ENCODE measurements around the gene SPOP. TPM values are rescaled to one million over a fixed set of nuclear protein-coding genes. Genes with fewer than 3 reads are reported as not detected.

SPOP gene
- total RNA-seq, 4 donors from 2014 or later = 58.1 to 72.6 (median 66.6) TPM

DNA sequence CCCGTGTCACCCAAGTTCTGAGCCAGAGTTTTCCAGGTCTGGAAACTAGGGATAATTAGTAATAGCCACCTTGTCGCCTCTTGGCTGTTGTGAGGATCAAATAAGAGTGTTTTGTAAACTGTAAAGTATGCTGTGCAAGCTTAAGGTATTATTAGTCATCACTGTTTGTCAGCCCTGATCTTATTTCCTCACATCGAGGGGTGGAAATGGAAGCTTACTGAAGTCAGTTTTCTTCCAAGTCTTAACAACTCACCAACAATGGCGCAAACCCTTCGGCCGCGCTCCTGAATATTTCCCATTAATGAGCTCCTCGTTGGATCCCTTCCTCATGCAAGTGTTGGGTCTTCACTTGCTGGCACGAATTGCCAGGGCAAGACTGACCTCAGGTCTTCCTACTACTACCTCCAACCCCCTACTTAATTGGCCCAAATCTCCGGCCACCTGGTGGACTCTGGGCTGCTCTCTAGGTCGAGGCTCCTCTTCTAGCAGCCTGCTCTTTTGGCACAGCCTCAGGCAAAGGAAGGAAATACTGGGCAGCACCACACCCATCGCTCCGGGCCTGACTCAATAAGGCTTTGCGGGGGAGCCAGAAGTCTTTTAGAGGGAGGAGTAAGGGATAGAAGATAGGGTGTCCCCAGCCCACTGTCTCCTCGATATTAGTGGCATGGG lies 30.8 kb upstream of the SPOP start:
- Histone ChIP-seq H3K36me3 (peaks cover 2 to 50% (median 13%) of the 10 kb centered on the region in 3 donors), H3K27ac (peak overlapping the region; percentile 45 to 98 (median 79)), H3K27me3 (no peaks in the 10 kb centered on the region), H3K4me1 (peaks cover 0 to 44% (median 19%) of the 10 kb centered on the region in 4 donors), H3K4me3 (peak overlapping the region; percentile 27 to 98 (median 88)), H3K9me3 (no peaks in the 10 kb centered on the region)
- DNase-seq (ENCODE audit: low spot score in 2 of 2) = no peak
- WGBS, 2 donors = 54 to 56% methylated on average over 15 of the region's 15 CpGs
- TF ChIP-seq POLR2A (IDR thresholded peaks at IDR 0.05) = no peak
- TF ChIP-seq, protein P1, sequence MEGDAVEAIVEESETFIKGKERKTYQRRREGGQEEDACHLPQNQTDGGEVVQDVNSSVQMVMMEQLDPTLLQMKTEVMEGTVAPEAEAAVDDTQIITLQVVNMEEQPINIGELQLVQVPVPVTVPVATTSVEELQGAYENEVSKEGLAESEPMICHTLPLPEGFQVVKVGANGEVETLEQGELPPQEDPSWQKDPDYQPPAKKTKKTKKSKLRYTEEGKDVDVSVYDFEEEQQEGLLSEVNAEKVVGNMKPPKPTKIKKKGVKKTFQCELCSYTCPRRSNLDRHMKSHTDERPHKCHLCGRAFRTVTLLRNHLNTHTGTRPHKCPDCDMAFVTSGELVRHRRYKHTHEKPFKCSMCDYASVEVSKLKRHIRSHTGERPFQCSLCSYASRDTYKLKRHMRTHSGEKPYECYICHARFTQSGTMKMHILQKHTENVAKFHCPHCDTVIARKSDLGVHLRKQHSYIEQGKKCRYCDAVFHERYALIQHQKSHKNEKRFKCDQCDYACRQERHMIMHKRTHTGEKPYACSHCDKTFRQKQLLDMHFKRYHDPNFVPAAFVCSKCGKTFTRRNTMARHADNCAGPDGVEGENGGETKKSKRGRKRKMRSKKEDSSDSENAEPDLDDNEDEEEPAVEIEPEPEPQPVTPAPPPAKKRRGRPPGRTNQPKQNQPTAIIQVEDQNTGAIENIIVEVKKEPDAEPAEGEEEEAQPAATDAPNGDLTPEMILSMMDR (IDR thresholded peaks at IDR 0.05) = no peak
- TF ChIP-seq EP300 (IDR thresholded peaks at IDR 0.05) = no peak

DNA sequence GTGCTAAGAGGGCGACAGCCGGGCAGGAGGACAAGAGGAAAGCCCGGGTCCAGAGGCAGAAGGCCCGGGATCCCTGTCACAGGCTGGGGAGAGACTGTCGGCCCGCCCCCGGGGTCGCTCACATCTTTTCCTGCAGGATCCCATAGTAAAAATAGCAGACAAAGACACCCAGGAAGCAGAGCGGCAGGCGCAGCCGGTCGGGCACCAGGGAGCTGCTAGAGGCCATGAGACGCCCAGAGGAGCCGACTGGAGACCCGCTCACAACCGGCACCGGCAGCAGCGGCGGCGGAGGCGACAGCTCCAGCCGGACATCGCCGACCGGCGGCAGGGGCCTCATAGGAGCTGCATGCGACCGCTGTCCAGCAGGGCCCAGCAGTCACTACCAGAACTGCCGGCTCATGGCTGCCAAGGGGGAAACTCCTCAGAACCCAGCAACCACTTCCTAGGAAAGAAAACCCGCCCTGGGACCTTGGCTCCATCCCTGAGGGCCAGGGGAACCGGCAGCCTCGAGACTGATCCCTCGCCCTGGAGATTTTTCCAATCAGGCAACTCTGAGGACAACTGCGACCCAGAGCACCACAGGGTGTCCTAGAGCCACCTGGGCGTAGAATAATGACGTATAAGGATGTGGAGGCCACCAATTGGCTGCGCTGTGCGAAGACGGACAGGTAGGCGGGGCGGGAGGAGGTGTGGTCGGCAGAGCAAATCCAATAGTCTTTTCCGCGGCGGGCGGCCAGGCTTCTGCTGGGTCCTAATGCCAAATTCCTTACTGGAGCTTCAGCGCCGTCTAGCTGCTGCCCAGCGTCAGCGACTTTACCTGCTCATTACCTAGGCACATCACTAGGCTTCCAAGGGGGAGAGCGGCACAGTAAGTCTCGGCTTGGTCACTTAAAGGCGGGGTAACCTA lies 30.0 kb upstream of the SPOP start, which contains the start of gene SLC35B1:
Gene SLC35B1 (minus strand): TSS at position 357 of the 907 bp plus-strand sequence. CDS start 131 bp downstream, at position 226.
- 1% methylated on average over 32 to 50 of the region's 53 CpGs for WGBS, 2 donors
- Histone ChIP-seq H3K4me1 (peaks cover 0 to 44% (median 19%) of the 10 kb centered on the region in 4 donors), H3K27ac (peak within 1 kb of the TSS; percentile 85 to 98 (median 90)), H3K27me3 (no peaks in the 10 kb centered on the region), H3K4me3 (peak within 1 kb of the TSS; percentile 85 to 98 (median 92)), H3K36me3 (peaks cover 2 to 50% (median 18%) of the 10 kb centered on the region in 3 donors), H3K9me3 (no peaks in the 10 kb centered on the region)
- TF ChIP-seq, protein P1 (IDR thresholded peaks at IDR 0.05) = peak; percentile 69 to 84 (median 73)
- TF ChIP-seq EP300 (IDR thresholded peaks at IDR 0.05) (peak; percentile 91 to 92), POLR2A (IDR thresholded peaks at IDR 0.05) (peak in 1 of 2 donors; percentile 51)
- peak; percentile 98 for DNase-seq (ENCODE audit: low spot score in 2 of 2)

DNA sequence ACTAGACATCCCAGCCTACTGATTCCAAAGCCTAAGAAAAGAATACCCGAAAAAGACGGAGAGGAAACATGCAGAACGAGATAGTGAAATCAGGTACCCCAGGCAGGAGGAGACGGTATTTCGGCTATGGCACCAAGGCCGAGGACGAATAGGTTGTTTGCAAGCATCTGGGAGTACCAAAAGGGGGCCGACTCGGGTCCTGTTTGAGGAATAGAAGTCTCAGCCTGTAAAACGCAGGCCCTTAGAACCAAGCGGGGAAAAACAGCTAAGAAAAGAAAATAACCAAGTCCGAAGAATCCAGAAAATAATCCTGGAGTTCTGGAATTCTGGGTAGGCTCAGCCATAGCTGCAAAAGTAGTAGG lies 29.3 kb upstream of the SPOP start:
- H3K36me3 ChIP-seq = peaks cover 2 to 51% (median 19%) of the 10 kb centered on the region in 3 donors
- WGBS, 2 donors = 1 to 2% methylated on average over 12 of the region's 12 CpGs

DNA sequence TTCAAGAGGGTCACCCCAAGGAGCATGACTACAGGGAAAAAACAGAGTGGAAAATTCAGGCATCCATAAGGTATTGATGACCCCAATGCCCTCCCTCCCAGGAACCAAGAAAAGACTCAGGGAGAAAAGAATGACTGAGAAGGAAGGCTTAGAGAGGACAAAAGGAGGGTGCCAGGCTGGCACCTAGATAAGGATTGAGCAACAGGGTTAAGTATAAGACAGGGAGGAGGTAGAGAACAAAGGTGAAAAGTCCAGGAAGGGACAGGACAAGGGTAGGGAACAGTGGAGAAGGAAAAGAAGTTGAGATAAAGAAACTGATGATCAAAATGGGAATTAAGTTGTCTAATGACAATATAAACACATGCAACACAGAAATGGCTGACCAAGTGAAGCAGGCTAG lies 27.4 kb upstream of the SPOP start:
- Histone ChIP-seq H3K36me3 (peaks cover 2 to 55% (median 15%) of the 10 kb centered on the region in 3 donors), H3K4me3 (no peak overlapping the region), H3K4me1 (peaks cover 0 to 44% (median 19%) of the 10 kb centered on the region in 4 donors), H3K27ac (no peak overlapping the region), H3K9me3 (no peaks in the 10 kb centered on the region), H3K27me3 (no peaks in the 10 kb centered on the region)
- no peak for DNase-seq (ENCODE audit: low spot score in 2 of 2)
- TF ChIP-seq EP300 (IDR thresholded peaks at IDR 0.05) (no peak), POLR2A (IDR thresholded peaks at IDR 0.05) (no peak)
- TF ChIP-seq, protein P1 (IDR thresholded peaks at IDR 0.05) = no peak

More for the DNA sequence above, 29.3 kb upstream of the SPOP start:
- H3K4me1 ChIP-seq = peaks cover 0 to 44% (median 19%) of the 10 kb centered on the region in 4 donors
- TF ChIP-seq POLR2A (IDR thresholded peaks at IDR 0.05) = no peak
- TF ChIP-seq, protein P1 (IDR thresholded peaks at IDR 0.05) = no peak
- H3K27me3 ChIP-seq = no peaks in the 10 kb centered on the region
- peak overlapping the region; percentile 85 to 98 (median 92) for H3K4me3 ChIP-seq
- H3K9me3 ChIP-seq = no peaks in the 10 kb centered on the region
- H3K27ac ChIP-seq = peak overlapping the region; percentile 85 to 98 (median 90)
- DNase-seq (ENCODE audit: low spot score in 2 of 2) = no peak
